VCaP (cell line): ENCODE measurements around the gene ZNF565.

Experiments
- H3K27ac ChIP-seq: fragments of 450-650 bp; 2 replicates; pipeline ENCODE4 v1.5.1; 2017
- TF ChIP-seq, protein P1 (sequence below): fragments of 450-650 bp; conservative IDR thresholded peaks from 2 replicates; pipeline ENCODE4 v1.5.1; 2017; ENCODE audit warnings: mild to moderate bottlenecking, moderate library complexity

The ZNF565 gene

DNA sequence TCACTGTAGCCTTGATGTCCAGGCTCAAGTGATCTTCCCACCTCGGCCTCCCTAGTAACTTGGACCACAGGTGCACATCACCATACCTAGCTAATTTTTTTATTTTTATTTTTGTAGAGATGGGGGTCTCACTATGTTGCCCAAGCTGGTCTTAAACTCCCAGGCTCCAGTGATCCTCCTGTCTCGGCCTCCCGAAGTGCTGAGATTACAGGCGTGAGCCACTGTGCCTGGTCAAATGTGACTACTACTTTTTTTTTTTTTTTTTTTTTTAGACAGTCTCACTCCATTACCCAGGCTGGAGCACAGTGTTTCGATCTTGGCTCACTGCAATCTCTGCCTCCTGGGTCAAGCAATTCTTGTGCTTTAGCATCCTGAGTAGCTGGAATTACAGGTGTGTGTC, 41.6 kb downstream of the ZNF565 start:
- H3K27ac ChIP-seq = peak overlapping the region; percentile 29; the same call in 1 of the 2 replicates
- TF ChIP-seq, protein P1, sequence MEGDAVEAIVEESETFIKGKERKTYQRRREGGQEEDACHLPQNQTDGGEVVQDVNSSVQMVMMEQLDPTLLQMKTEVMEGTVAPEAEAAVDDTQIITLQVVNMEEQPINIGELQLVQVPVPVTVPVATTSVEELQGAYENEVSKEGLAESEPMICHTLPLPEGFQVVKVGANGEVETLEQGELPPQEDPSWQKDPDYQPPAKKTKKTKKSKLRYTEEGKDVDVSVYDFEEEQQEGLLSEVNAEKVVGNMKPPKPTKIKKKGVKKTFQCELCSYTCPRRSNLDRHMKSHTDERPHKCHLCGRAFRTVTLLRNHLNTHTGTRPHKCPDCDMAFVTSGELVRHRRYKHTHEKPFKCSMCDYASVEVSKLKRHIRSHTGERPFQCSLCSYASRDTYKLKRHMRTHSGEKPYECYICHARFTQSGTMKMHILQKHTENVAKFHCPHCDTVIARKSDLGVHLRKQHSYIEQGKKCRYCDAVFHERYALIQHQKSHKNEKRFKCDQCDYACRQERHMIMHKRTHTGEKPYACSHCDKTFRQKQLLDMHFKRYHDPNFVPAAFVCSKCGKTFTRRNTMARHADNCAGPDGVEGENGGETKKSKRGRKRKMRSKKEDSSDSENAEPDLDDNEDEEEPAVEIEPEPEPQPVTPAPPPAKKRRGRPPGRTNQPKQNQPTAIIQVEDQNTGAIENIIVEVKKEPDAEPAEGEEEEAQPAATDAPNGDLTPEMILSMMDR = no peak

DNA sequence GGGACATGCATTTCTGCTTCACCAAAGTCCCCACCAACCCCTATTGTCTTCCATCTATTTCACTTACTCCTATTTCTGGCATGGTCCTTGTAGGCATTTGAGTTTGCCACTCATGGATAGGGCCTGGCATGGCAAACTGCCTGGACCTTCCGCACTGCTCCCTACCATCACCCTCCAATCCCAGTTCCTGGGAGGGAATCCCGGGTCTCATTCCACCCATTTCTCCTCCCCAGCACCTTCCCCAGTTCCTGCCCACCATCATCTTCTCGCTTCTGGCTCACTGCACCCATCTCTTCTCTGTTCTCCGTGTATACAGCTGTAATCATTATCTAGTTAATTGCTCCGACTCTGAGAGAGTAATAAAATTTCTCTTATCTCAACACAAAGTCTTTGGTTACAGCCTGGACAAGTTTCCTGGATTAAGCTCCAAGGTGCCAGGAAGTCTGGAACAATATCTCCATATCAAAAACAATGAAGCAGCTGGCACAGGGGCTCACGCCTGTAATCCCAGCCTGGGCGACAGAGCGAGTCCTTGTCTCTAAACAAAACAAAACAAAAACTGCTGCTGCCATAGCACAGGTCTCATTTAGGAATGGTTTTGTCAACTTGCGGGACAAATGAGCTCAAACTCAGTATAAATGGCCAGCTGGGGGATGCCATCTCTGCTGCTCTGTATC, 45.2 kb downstream of the ZNF565 start:
- TF ChIP-seq, protein P1 = no peak
- H3K27ac ChIP-seq = peak overlapping the region; percentile 96

DNA sequence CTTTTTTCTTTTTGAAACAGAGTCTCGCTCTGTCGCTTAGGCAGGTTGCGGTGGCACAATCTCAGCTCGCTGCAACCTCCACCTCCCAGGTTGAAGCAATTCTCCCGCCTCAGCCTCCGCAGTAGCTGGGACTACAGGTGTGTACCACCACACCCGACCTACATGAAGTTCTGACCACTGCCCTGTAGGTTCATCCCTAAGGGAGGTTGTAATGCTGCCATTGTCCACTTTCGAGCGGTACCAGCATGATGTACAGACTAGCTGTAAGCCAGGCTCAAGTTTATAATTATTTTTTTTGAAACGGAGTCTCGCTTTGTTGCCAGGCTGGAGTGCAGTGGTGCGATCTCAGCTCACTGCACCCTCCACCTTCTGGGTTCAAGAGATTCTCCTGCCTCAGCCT, 50.7 kb downstream of the ZNF565 start:
- TF ChIP-seq, protein P1 = no peak

DNA sequence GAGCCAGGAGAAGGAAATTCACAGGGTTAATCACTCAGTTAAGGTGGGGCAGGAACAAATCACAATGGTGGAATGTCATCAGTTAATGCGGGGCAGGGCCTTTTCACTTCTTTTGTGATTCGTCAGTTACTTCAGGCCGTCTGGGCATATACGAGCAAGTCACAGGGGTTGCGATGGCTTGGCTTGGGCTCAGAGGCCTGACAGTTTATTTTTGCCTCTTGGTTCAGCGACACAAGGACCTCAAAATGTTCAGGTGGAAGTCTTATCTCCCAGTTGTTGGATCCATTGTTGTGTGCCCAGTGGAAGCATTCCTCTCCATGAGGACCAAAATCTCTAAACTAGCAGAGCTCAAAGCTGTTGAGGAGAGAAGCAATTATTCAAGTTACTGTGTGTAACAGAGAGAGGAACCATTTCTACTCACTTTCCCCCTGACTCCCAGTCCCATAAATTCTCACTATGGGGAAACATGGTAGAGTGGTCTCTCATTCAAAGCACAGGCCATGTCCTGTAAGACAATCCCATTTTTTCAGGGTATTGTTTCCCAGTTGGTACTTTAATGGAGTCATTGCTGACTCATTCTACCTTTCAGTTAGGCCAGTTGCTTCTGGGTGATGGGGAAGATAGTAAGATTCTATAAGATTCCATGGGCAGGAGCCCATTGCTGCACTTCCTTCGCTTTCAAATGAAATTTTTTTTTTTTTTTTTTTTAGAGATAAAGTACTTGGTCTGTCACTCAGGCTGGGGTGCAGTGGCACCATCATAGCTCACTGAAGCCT, 53.5 kb downstream of the ZNF565 start:
- TF ChIP-seq, protein P1 = no peak
- H3K27ac ChIP-seq = no peak overlapping the region

More for the DNA sequence above, 50.7 kb downstream of the ZNF565 start:
- H3K27ac ChIP-seq = no peak overlapping the region

DNA sequence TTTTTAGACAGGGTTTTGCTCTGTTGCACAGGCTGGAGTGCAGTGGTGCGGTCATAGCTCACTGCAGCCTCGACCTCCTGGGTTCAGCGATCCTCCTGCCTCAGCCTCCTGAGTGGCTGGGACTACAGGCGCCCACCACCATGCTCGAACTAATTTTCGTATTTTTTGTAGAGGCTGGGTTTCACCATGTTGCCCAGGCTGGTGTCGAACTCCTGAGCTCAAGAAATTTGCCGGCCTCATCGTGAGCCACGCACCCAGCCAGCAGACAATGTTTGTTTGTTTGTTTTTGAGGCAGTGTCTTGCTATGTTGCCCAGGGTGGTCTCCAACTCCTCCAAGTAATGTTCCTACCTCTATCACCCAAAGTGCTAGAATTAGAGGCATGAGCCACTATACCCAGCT, 61.3 kb downstream of the ZNF565 start:
- TF ChIP-seq, protein P1 = no peak
- no peak overlapping the region for H3K27ac ChIP-seq

DNA sequence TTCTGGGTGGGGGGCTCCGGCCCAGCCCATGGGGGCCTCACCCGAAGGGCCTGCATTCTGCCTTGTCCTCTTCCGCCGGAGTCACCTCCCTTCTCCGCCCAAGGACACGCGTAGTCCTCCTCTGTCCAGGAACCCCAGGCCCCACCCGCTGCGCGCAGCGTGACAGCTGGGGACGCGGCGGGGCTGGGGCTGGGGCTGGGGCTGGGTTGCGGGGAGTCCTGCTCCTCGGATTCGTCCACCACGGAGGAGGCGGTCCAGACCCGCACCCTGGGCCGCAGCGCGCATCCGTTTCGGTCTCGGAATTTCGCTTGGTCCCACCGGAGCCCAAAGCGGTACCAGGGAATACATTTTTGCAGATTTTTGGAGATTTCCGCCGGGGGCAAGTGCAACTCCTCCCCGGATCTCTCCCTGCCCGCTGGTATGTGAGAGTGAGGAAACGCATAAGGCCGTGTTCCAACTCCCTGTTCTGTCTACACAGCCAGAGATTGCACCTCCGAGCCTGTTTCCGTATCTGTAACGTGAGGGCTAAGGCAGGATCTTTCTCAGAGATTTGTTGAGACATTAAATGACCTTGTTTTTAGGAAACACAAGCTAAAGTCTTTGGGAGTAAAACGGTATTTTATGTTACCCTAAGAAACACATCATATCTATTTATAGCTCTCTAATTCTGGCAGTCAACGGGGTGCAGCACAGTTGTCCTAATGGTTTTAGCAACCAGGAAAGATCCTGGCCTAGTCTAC, 61.9 kb downstream of the ZNF565 start, which contains the start of gene COX7A1:
Gene COX7A1 (minus strand): TSS at position 96 of the 740 bp plus-strand sequence. CDS start 40 bp downstream, at position 56.
- TF ChIP-seq, protein P1 = no peak
- H3K27ac ChIP-seq = no peak within 1 kb of the TSS

DNA sequence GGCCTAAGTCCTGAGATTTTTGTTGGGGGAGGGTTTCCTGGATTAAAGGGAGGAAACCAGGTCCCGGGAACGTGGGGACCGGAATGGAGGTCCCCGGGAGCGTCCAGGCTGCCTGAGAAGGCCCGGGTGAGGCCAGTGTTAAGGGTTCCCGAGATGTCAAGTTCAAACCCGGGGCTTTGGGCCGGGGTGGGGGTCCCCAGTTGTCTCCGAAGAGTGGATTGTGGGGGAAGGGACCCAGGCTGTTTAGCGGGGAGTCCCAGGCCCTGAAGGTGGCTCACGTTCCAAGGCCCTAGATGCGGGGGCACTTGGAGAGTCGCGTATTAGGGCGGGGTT, 62.5 kb downstream of the ZNF565 start:
- TF ChIP-seq, protein P1 = no peak
- H3K27ac ChIP-seq = no peak overlapping the region
